HL-60 (cell line): Measurements from ENCODE around the gene AQP7.
"Not testable (repeated sequence)": the region's sequence is repeated elsewhere in the genome, so short reads cannot be mapped to it uniquely, and the experiment has no call there.

Experiments used
- DNase-seq, 2 experiments: peaks; one replicate each; pipeline ENCODE4 v3.0.0-alpha.2; 2010 to 2020; ENCODE audit warnings: low read depth in 1 of 2, low spot score in 1 of 2
- H3K27ac ChIP-seq: fragments of 250-450 bp; sonication (Bioruptor Pico); replicated peaks from 2 replicates; pipeline ENCODE4 v1.5.1; 2020; ENCODE audit warnings: mild to moderate bottlenecking, moderate library complexity
- H3K27me3 ChIP-seq: fragments of 250-450 bp; sonication (Bioruptor Pico); 2 replicates; pipeline ENCODE4 v1.5.1; 2021; ENCODE audit warnings: mild to moderate bottlenecking, moderate library complexity; ENCODE audit not compliant: insufficient read depth, poor library complexity, severe bottlenecking
- H3K4me3 ChIP-seq: replicated peaks from 2 replicates; pipeline ENCODE4 v1.5.1; 2011; ENCODE audit warnings: mild to moderate bottlenecking, control low read depth, low read length; ENCODE audit not compliant: insufficient read depth
- CTCF ChIP-seq: IDR thresholded peaks from one replicate; pipeline ENCODE4 v1.5.1; 2011; ENCODE audit warnings: low read length, control low read depth, inconsistent platforms; ENCODE audit not compliant: insufficient read depth
- GABPA ChIP-seq: IDR thresholded peaks from 2 replicates; pipeline ENCODE4 v1.6.1; 2012; ENCODE audit warnings: low read depth
- POLR2AphosphoS5 ChIP-seq: IDR thresholded peaks from 2 replicates; pipeline ENCODE4 v1.6.1; 2012; ENCODE audit warnings: low read depth
- REST ChIP-seq: IDR thresholded peaks from 2 replicates; pipeline ENCODE4 v1.6.1; 2012; ENCODE audit warnings: low read depth; ENCODE audit not compliant: insufficient replicate concordance
- SPI1 ChIP-seq: IDR thresholded peaks from 2 replicates; pipeline ENCODE4 v1.6.1; 2012; ENCODE audit warnings: low read depth, mild to moderate bottlenecking, borderline replicate concordance

The AQP7 gene

GRCh38 chr9:33393581-33393980 lies 8.8 kb downstream of the AQP7 start:
- no peak for TF ChIP-seq CTCF
- TF ChIP-seq GABPA = no peak
- no peak for TF ChIP-seq REST
- no peak for TF ChIP-seq POLR2AphosphoS5
- no peak for TF ChIP-seq SPI1
- Histone ChIP-seq H3K27ac (no peak overlapping the region), H3K4me3 (no peak overlapping the region), H3K27me3 (no peaks in the 10 kb centered on the region)
- DNase-seq = no peak

DNA sequence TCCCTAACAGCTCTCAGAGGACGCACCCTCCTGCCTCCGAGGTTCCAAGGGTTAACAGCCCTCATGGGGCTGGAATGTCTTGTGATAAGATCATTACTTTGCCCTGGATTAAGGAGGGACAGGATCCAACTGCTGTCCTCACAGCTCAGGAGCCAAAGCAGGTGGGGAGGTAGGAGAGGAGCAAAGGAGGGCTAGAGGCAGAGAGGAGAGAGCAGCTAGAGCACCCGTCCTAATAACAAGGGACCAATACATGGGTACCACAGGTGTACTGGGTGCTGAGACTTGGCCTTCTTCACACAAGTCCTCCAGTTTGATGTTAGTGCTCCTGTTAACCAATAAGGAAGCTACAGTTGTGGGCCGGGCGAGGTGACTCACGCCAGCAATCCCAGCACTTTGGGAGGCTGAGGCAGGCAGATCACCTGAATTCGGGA lies 9.8 kb downstream of the AQP7 start:
- not testable (repeated sequence) for H3K4me3 ChIP-seq, H3K27ac ChIP-seq, H3K27me3 ChIP-seq, DNase-seq

GRCh38 chr9:33391111-33391771 lies 11.1 kb downstream of the AQP7 start:
- DNase-seq, H3K27ac ChIP-seq, H3K27me3 ChIP-seq, H3K4me3 ChIP-seq: not testable (repeated sequence)

- Histone ChIP-seq H3K27ac (no peak overlapping the region), H3K4me3 (no peak overlapping the region), H3K27me3 (no peaks in the 10 kb centered on the region)
- no peak for DNase-seq
- TF ChIP-seq SPI1 = no peak
- TF ChIP-seq CTCF = no peak
- no peak for TF ChIP-seq GABPA
- TF ChIP-seq REST = no peak
- TF ChIP-seq POLR2AphosphoS5 = no peak
Measured at GRCh38 chr9:33388110-33388994, 14.0 kb downstream of the AQP7 start.

- H3K27me3 ChIP-seq, DNase-seq, H3K27ac ChIP-seq, H3K4me3 ChIP-seq: not testable (repeated sequence)
Measured at GRCh38 chr9:33386998-33387397, 15.4 kb downstream of the AQP7 start.

GRCh38 chr9:33386641-33386996 lies 15.7 kb downstream of the AQP7 start:
- not testable (repeated sequence) for H3K27ac ChIP-seq, H3K4me3 ChIP-seq, H3K27me3 ChIP-seq, DNase-seq

DNA sequence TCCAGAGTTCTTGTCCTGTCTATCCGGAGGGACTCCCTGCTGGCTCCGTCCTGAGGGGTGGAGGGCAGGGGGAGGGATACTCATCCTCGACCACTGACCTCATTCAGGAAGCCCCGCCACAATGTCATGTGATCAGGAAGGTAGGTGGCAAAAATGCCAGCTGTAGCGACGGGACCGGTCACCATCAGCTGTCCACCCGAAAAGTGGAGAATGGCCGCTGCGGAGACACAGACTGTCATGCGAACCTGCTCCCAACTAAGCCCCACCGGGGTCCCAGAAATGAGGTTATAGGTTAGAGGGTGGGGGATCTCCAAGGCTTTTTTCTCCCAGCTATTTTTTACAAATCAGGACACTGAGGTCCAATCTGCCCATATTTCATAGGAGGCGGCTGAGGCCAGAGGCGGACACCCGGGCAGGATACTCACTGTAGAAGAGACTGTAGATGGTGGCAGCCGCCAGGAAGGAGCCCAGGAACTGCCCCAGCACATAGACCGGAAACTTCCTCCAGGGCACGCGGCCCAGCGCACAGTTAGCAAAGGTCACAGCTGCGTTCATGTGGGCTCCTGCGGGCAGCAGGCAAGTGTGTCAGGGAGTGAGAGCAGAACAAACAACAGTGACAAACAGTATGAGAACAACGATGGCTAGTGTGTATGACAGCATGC lies 16.3 kb downstream of the AQP7 start:
- H3K27ac ChIP-seq, H3K27me3 ChIP-seq, H3K4me3 ChIP-seq, DNase-seq: not testable (repeated sequence)

- H3K27ac ChIP-seq, H3K4me3 ChIP-seq, H3K27me3 ChIP-seq, DNase-seq: not testable (repeated sequence)
Measured at GRCh38 chr9:33385536-33385935, 16.8 kb downstream of the AQP7 start.
